SK-N-SH treated with all-trans-retinoic acid at 6 μM for 48 hours (cell line): Measurements from ENCODE around the gene BRAP.
A peak's percentile ranks its signal among the peaks of the same experiment; 100 is the strongest.
"Not testable (repeated sequence)": the region's sequence is repeated elsewhere in the genome, so short reads cannot be mapped to it uniquely, and the experiment has no call there.

Source experiments
- ATAC-seq: fragments of 200-7000 bp; cut with Tn5 transposase; 3 replicates; pipeline ENCODE4 v1.9.1; 2020; ENCODE audit warnings: mild to moderate bottlenecking, moderate library complexity
- ARNTL ChIP-seq: fragments of 450-650 bp; formaldehyde crosslinking; IDR thresholded peaks from 2 replicates; pipeline ENCODE4 v1.5.0; 2020; ENCODE audit warnings: low read depth, mild to moderate bottlenecking, moderate library complexity, borderline replicate concordance
- BACH2 ChIP-seq: fragments of 250-450 bp; sonication (Bioruptor Pico); IDR thresholded peaks from 2 replicates; pipeline ENCODE4 v1.9.0; 2021; ENCODE audit warnings: mild to moderate bottlenecking, borderline replicate concordance
- CREB5 ChIP-seq: fragments of 250-450 bp; sonication (Bioruptor Pico); IDR thresholded peaks from 2 replicates; pipeline ENCODE4 v1.5.1; 2020; ENCODE audit warnings: low read depth, mild to moderate bottlenecking, moderate library complexity
- CSDC2 ChIP-seq: fragments of 250-450 bp; sonication (Bioruptor Pico); IDR thresholded peaks from 2 replicates; pipeline ENCODE4 v1.5.0; 2020; ENCODE audit warnings: mild to moderate bottlenecking, moderate library complexity
- CSRNP3 ChIP-seq: fragments of 250-450 bp; sonication (Bioruptor Pico); IDR thresholded peaks from 2 replicates; pipeline ENCODE4 v1.5.1; 2021; ENCODE audit warnings: mild to moderate bottlenecking, moderate library complexity
- ESRRG ChIP-seq: fragments of 250-450 bp; sonication (Bioruptor Pico); IDR thresholded peaks from 2 replicates; pipeline ENCODE4 v1.6.1; 2021; ENCODE audit warnings: mild to moderate bottlenecking
- GLIS3 ChIP-seq: fragments of 250-450 bp; sonication (Bioruptor Pico); IDR thresholded peaks from 2 replicates; pipeline ENCODE4 v1.5.0; 2020; ENCODE audit warnings: mild to moderate bottlenecking, moderate library complexity
- ISL1 ChIP-seq: fragments of 250-450 bp; sonication (Bioruptor Pico); IDR thresholded peaks from 2 replicates; pipeline ENCODE4 v2.1.2; 2022; ENCODE audit warnings: mild to moderate bottlenecking, moderate library complexity
- OSR1 ChIP-seq: fragments of 250-450 bp; sonication (Bioruptor Pico); IDR thresholded peaks from 2 replicates; pipeline ENCODE4 v1.8.0; 2022; ENCODE audit warnings: moderate library complexity, mild to moderate bottlenecking, inconsistent platforms
- PATZ1 ChIP-seq: fragments of 250-450 bp; sonication (Bioruptor Pico); IDR thresholded peaks from 2 replicates; pipeline ENCODE4 v1.8.0; 2020; ENCODE audit warnings: mild to moderate bottlenecking, moderate library complexity, borderline replicate concordance
- POU6F1 ChIP-seq: fragments of 250-450 bp; sonication (Bioruptor Pico); IDR thresholded peaks from 2 replicates; pipeline ENCODE4 v1.8.0; 2021; ENCODE audit warnings: low read depth, mild to moderate bottlenecking, moderate library complexity, borderline replicate concordance
- PPARA ChIP-seq: fragments of 250-450 bp; sonication (Bioruptor Pico); IDR thresholded peaks from 2 replicates; pipeline ENCODE4 v1.5.0; 2020; ENCODE audit warnings: mild to moderate bottlenecking, borderline replicate concordance
- RARB ChIP-seq: fragments of 250-450 bp; sonication (Bioruptor Pico); IDR thresholded peaks from 2 replicates; pipeline ENCODE4 v1.8.0; 2021; ENCODE audit warnings: mild to moderate bottlenecking, moderate library complexity
- SNAI2 ChIP-seq: fragments of 250-450 bp; sonication (Bioruptor Pico); IDR thresholded peaks from 2 replicates; pipeline ENCODE4 v1.5.0; 2020; ENCODE audit warnings: mild to moderate bottlenecking, moderate library complexity
- TCF4 ChIP-seq: fragments of 250-450 bp; sonication (Bioruptor Pico); IDR thresholded peaks from 2 replicates; pipeline ENCODE4 v1.8.0; 2021; ENCODE audit warnings: mild to moderate bottlenecking, moderate library complexity, borderline replicate concordance
- TOX ChIP-seq: fragments of 250-450 bp; sonication (Bioruptor Pico); IDR thresholded peaks from 2 replicates; pipeline ENCODE4 v1.8.0; 2021; ENCODE audit warnings: mild to moderate bottlenecking, moderate library complexity, borderline replicate concordance
- TSHZ2 ChIP-seq: fragments of 250-450 bp; sonication (Bioruptor Pico); IDR thresholded peaks from 2 replicates; pipeline ENCODE4 v1.5.0; 2020; ENCODE audit warnings: mild to moderate bottlenecking, moderate library complexity
- ZC3H10 ChIP-seq: fragments of 250-450 bp; sonication (Bioruptor Pico); IDR thresholded peaks from 2 replicates; pipeline ENCODE4 v1.5.1; 2021; ENCODE audit warnings: mild to moderate bottlenecking, moderate library complexity
- ZFP3 ChIP-seq: fragments of 250-450 bp; sonication (Bioruptor Pico); IDR thresholded peaks from 2 replicates; pipeline ENCODE4 v1.5.0; 2020; ENCODE audit warnings: mild to moderate bottlenecking, moderate library complexity
- ZFP30 ChIP-seq: fragments of 450-650 bp; formaldehyde crosslinking; IDR thresholded peaks from 2 replicates; pipeline ENCODE4 v1.5.0; 2022; ENCODE audit warnings: mild to moderate bottlenecking, moderate library complexity
- ZNF565 ChIP-seq: fragments of 450-650 bp; formaldehyde crosslinking; conservative IDR thresholded peaks from 2 replicates; pipeline ENCODE4 v1.5.0; 2020; ENCODE audit warnings: low read depth, mild to moderate bottlenecking, moderate library complexity
- ZNF70 ChIP-seq: fragments of 450-650 bp; formaldehyde crosslinking; IDR thresholded peaks from 2 replicates; pipeline ENCODE4 v1.5.0; 2020; ENCODE audit warnings: mild to moderate bottlenecking, moderate library complexity
- ZNF8 ChIP-seq: fragments of 450-650 bp; formaldehyde crosslinking; IDR thresholded peaks from 2 replicates; pipeline ENCODE4 v1.5.0; 2020; ENCODE audit warnings: mild to moderate bottlenecking, moderate library complexity

Gene BRAP

GRCh38 chr12:111684485-111685198, 1.1 kb downstream of the BRAP start:
- not testable (repeated sequence) for ATAC-seq

- no peak for TF ChIP-seq ZC3H10 (CRISPR knock-in tag)
- no peak for TF ChIP-seq PPARA (CRISPR knock-in tag)
- no peak for TF ChIP-seq CSRNP3 (CRISPR knock-in tag)
- no peak for TF ChIP-seq ZFP3 (CRISPR knock-in tag)
- TF ChIP-seq ZFP30 (CRISPR knock-in tag): no peak
- no peak for TF ChIP-seq ZNF70 (CRISPR knock-in tag)
- TF ChIP-seq GLIS3 (CRISPR knock-in tag): no peak
- no peak for TF ChIP-seq ZNF565 (CRISPR knock-in tag)
- TF ChIP-seq CREB5 (CRISPR knock-in tag): no peak
- no peak for TF ChIP-seq OSR1
- no peak for TF ChIP-seq ZNF8
- no peak for TF ChIP-seq TOX
- no peak for TF ChIP-seq BACH2
- no peak for TF ChIP-seq ESRRG (CRISPR knock-in tag)
Observed at GRCh38 chr12:111677186-111677585, 8.6 kb downstream of the BRAP start.

GRCh38 chr12:111673503-111673902, 12.3 kb downstream of the BRAP start:
- no peak for TF ChIP-seq TCF4 (CRISPR knock-in tag)
- no peak for TF ChIP-seq ISL1
- no peak for TF ChIP-seq ZC3H10 (CRISPR knock-in tag)
- TF ChIP-seq TSHZ2 (CRISPR knock-in tag): no peak
- no peak for TF ChIP-seq BACH2
- no peak for TF ChIP-seq RARB (CRISPR knock-in tag)
- no peak for TF ChIP-seq PATZ1 (CRISPR knock-in tag)
- no peak for TF ChIP-seq CSDC2 (CRISPR knock-in tag)
- no peak for TF ChIP-seq POU6F1 (CRISPR knock-in tag)
- TF ChIP-seq GLIS3 (CRISPR knock-in tag): no peak
- TF ChIP-seq PPARA (CRISPR knock-in tag): no peak
- TF ChIP-seq CSRNP3 (CRISPR knock-in tag): no peak
- TF ChIP-seq TOX: no peak
- TF ChIP-seq ZNF8: no peak
- TF ChIP-seq ESRRG (CRISPR knock-in tag): no peak
- TF ChIP-seq SNAI2 (CRISPR knock-in tag): no peak
- TF ChIP-seq ARNTL (CRISPR knock-in tag): no peak
- no peak for TF ChIP-seq ZNF565 (CRISPR knock-in tag)
- TF ChIP-seq ZFP3 (CRISPR knock-in tag): no peak
- ATAC-seq: peak; percentile 76

More at GRCh38 chr12:111677186-111677585, 8.6 kb downstream of the BRAP start:
- no peak for ATAC-seq
